Measurements from ENCODE around the gene GFI1. TPM values are rescaled to one million over a fixed set of nuclear protein-coding genes. Genes with fewer than 3 reads are reported as not detected.

Gene GFI1
- total and polyA plus RNA-seq, 2 of the 8 experiments (the other 6 are each of a cell fraction or from before 2014, with no cell fraction given): 0.08 to 0.17 TPM

DNA sequence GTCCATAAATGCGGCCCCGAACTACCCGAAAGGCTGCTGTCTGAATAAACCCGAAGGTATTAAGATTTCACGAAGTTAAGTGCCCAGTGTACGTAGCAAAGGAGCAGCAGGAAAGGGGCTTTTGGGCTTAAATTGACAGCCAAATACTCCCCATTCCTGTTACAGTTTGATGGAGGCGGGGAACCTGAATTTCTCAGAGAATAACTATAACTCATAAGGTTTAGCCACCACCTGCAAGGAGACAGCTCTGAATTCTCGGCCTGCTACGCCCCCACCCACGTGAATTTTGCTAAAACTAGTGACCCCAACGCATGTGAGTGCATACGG is 5.2 kb downstream of the GFI1 start:
- Histone ChIP-seq H3K4me3 (ENCODE audit: extremely low read depth in 1 of 4, insufficient read depth in 2 of 4, low read depth in 3 of 4, low read length in 4 of 4) (peak overlapping the region in 3 of 4 experiments; percentile 15 to 63 (median 39); a peak in 5 of 8 replicates), H3K14ac (ENCODE audit: insufficient read length) (no peak overlapping the region), H3K9me3 (ENCODE audit: insufficient read depth in 2 of 2, low read depth in 1 of 2, low read length in 1 of 2) (peaks cover 0 to 7% of the 10 kb centered on the region in 2 experiments; a peak in 1 of 4 replicates), H2BK15ac (ENCODE audit: low read length) (no peak overlapping the region; the same call in 1 of the 2 replicates), H2BK5ac (ENCODE audit: low read depth, low read length) (no peak overlapping the region), H3K79me2 (ENCODE audit: control insufficient read depth in 1 of 2, insufficient read depth in 2 of 2, low read length in 2 of 2) (no peaks in the 10 kb centered on the region), H4K8ac (ENCODE audit: extremely low read depth, insufficient read depth, low read length) (no peak overlapping the region; the same call in 1 of the 2 replicates), H2BK120ac (replicated peaks; ENCODE audit: low read depth, low read length) (no peak overlapping the region), H3K36me3 (ENCODE audit: control insufficient read depth in 2 of 4, insufficient read depth in 4 of 4, low read length in 3 of 4) (peaks cover 0 to 8% (median 0%) of the 10 kb centered on the region in 4 experiments; a peak in 1 of 8 replicates), H2BK12ac (ENCODE audit: low read depth, low read length) (no peak overlapping the region), H3K4me1 (replicated peaks in 1 of 4; ENCODE audit: control insufficient read depth in 3 of 4, insufficient read depth in 4 of 4, low read length in 3 of 4) (peaks cover 0 to 54% (median 27%) of the 10 kb centered on the region in 4 experiments; a peak in 6 of 7 replicates), H3K23ac (ENCODE audit: insufficient read length) (no peak overlapping the region), H3K4me2 (ENCODE audit: insufficient read depth in 1 of 2, low read depth in 2 of 2, low read length in 2 of 2) (peak overlapping the region; percentile 81 to 97), H4K5ac (ENCODE audit: insufficient read length, low read depth, low read length) (no peak overlapping the region), H3K23me2 (ENCODE audit: low read depth, low read length) (peaks cover 25% of the 10 kb centered on the region; the same call in 1 of the 2 replicates), H3K9ac (replicated peaks in 1 of 4; ENCODE audit: extremely low read depth in 1 of 4, low read depth in 3 of 4, low read length in 3 of 4) (no peak overlapping the region), H2AFZ (ENCODE audit: low read length) (no peak overlapping the region), H3K4ac (replicated peaks; ENCODE audit: insufficient read length, low read depth, low read length) (no peak overlapping the region), H3K79me1 (ENCODE audit: low read depth, low read length) (no peaks in the 10 kb centered on the region), H4K20me1 (replicated peaks in 1 of 2; ENCODE audit: control insufficient read depth in 1 of 2, insufficient read depth in 2 of 2, low read length in 2 of 2) (peaks cover 1 to 15% of the 10 kb centered on the region in 2 experiments), H3K27me3 (replicated peaks in 1 of 4; ENCODE audit: control insufficient read depth in 3 of 4, extremely low read depth in 1 of 4, insufficient read depth in 3 of 4, low read length in 3 of 4) (peaks cover 76 to 98% (median 92%) of the 10 kb centered on the region in 4 experiments), H2BK20ac (ENCODE audit: low read length) (no peak overlapping the region), H2AK5ac (ENCODE audit: low read depth, low read length) (no peak overlapping the region), H3K18ac (ENCODE audit: extremely low read depth, low read length) (no peak overlapping the region), H3K56ac (replicated peaks; ENCODE audit: insufficient read length, low read depth, low read length) (no peak overlapping the region), H4K91ac (replicated peaks; ENCODE audit: insufficient read length, low read length) (no peak overlapping the region), H3K27ac (ENCODE audit: low read depth, low read length) (no peak overlapping the region)
- CTCF ChIA-PET (ENCODE audit: partially characterized antibody): interaction anchor here (0.9 to 2.6 kb wide), 2 partner anchors 64 to 171 kb away, joined by 5 to 6 read pairs; no protein-coding TSS in a partner anchor
- DNase-seq (ENCODE audit: low read depth in 1 of 2, low spot score in 2 of 2) (no peak), FAIRE-seq (no peak)
- WGBS, 2 experiments (ENCODE audit: extremely low coverage in 1 of 2, insufficient coverage in 1 of 2, insufficient read length in 1 of 2, insufficient replicate concordance in 2 of 2, low coverage in 1 of 2, low lambda C conversion rate in 2 of 2, missing lambda C conversion rate in 1 of 2): 7% methylated on average over 12 of the region's 12 CpGs; no CpG with 5 or more reads in 1 of the 2 experiments
- POLR2A ChIA-PET (ENCODE audit: partially characterized antibody): interaction anchor here (1.5 kb wide), 1 partner anchor 181 kb away, joined by 3 read pairs; no protein-coding TSS in a partner anchor
- TF ChIP-seq JUN (IDR thresholded peaks at IDR 0.05; ENCODE audit: low read depth, low read length) (no peak), CTBP2 (IDR thresholded peaks at IDR 0.05; ENCODE audit: borderline replicate concordance, insufficient read depth, insufficient read length, low read length) (no peak), KDM4A (IDR thresholded peaks at IDR 0.05; ENCODE audit: low read depth, low read length, severe bottlenecking) (no peak), POLR2AphosphoS5 (IDR thresholded peaks at IDR 0.05; ENCODE audit: low read depth, low read length) (no peak), EP300 (IDR thresholded peaks at IDR 0.05; ENCODE audit: borderline replicate concordance in 1 of 2, low read depth in 2 of 2, low read length in 2 of 2) (no peak), TBP (IDR thresholded peaks at IDR 0.05; ENCODE audit: low read depth, low read length) (no peak), ATF3 (IDR thresholded peaks at IDR 0.05; ENCODE audit: insufficient read depth, low read depth, low read length) (no peak), BCL11A (IDR thresholded peaks at IDR 0.05; ENCODE audit: low read depth in 2 of 2, low read length in 2 of 2) (no peak)

All from H1 (cell line).